ENCODE measurements around the gene GAB2. TPM values are rescaled to one million over a fixed set of nuclear protein-coding genes. Genes with fewer than 3 reads are reported as not detected.

The GAB2 gene
- total and polyA plus RNA-seq, 2 of the 4 experiments (the other 2 are of a cell fraction): 3.3 to 5.9 TPM

- TF ChIP-seq RFX5 (IDR thresholded peaks at IDR 0.05; ENCODE audit: low read depth, low read length) (no peak), RAD21 (IDR thresholded peaks at IDR 0.05; ENCODE audit: low read length) (no peak)
Measured at GRCh38 chr11:78318321-78319114, 99.1 kb downstream of the GAB2 start (continued).

- H4K20me1 ChIP-seq (ENCODE audit: insufficient read depth, low read length): peaks cover 9% of the 10 kb centered on the region; the same call in 1 of the 2 replicates
- no peak overlapping the region for H4K91ac ChIP-seq (ENCODE audit: insufficient read depth, low read depth, low read length)
- BruUV-seq (replicated peaks): no TSS peak
- ChIA-PET POLR2A (ENCODE audit: unreplicated experiment) (no interaction called here), CTCF (no interaction called here)
- no peak for DNase-seq
- WGBS, 2 experiments (ENCODE audit: extremely low coverage in 2 of 2, insufficient read length in 1 of 2): 100% methylated on average over 1 of the region's 3 CpGs; no CpG with 5 or more reads in 1 of the 2 experiments
- dilution Hi-C loops (cut with HindIII; ENCODE audit: low sequenced_read_pairs, unreplicated experiment): no loop called here
- peaks cover 15 to 45% of the 10 kb centered on the region in 2 experiments for H3K79me1 ChIP-seq (ENCODE audit: low read depth in 1 of 2, low read length in 2 of 2)
- in situ Hi-C loops (cut with MboI; ENCODE audit: low sequenced_read_pairs): no loop called here
- H4K5ac ChIP-seq (ENCODE audit: low read depth, low read length): no peak overlapping the region
- no peak overlapping the region for H2AK5ac ChIP-seq (ENCODE audit: low read depth, low read length)
- H3K9me3 ChIP-seq (ENCODE audit: control insufficient read depth, insufficient read depth, low read length): no peaks in the 10 kb centered on the region
- no peak overlapping the region for H3K23ac ChIP-seq (ENCODE audit: low read depth, low read length)
- H3K4me1 ChIP-seq (ENCODE audit: control insufficient read depth, insufficient read depth, low read length): peaks cover 15% of the 10 kb centered on the region
- H3K18ac ChIP-seq (ENCODE audit: low read depth, low read length): no peak overlapping the region
- no peaks in the 10 kb centered on the region for H3K36me3 ChIP-seq (ENCODE audit: control insufficient read depth, insufficient read depth, low read length)
- no peak overlapping the region for H3K27ac ChIP-seq (ENCODE audit: insufficient read depth, low read length)
- H3K4me3 ChIP-seq (ENCODE audit: insufficient read depth, low read depth, low read length): no peak overlapping the region
- no peak overlapping the region for H2BK20ac ChIP-seq (ENCODE audit: low read depth, low read length)
- no peak for ATAC-seq (ENCODE audit: low read depth)
- H3K9ac ChIP-seq (ENCODE audit: low read depth, low read length): no peak overlapping the region
- no peaks in the 10 kb centered on the region for H3K27me3 ChIP-seq (ENCODE audit: control insufficient read depth, insufficient read depth, low read length)
- TF ChIP-seq CTCF (conservative IDR thresholded peaks at IDR 0.05; ENCODE audit: low read depth, low read length): no peak
- no peak for TF ChIP-seq NFE2L2 (IDR thresholded peaks at IDR 0.05; ENCODE audit: low read depth, low read length)
- no peak for TF ChIP-seq FOS (IDR thresholded peaks at IDR 0.05; ENCODE audit: low read depth, low read length)
- no peak for TF ChIP-seq MXI1 (IDR thresholded peaks at IDR 0.05; ENCODE audit: borderline replicate concordance, low read depth, low read length)
- no peak for TF ChIP-seq MAFK (IDR thresholded peaks at IDR 0.05; ENCODE audit: low read depth, low read length)
- no peak for TF ChIP-seq CHD1 (IDR thresholded peaks at IDR 0.05; ENCODE audit: low read depth, low read length)
- no peak overlapping the region for H3K4ac ChIP-seq (ENCODE audit: low read depth, low read length)
- no peak overlapping the region for H4K8ac ChIP-seq (ENCODE audit: low read depth in 2 of 2, low read length in 2 of 2)
- intact Hi-C loops (cut with micrococcal nuclease): loop anchor here (5.0 kb wide), 1 partner anchor 1023 kb away; no protein-coding TSS in a partner anchor
- H2AFZ ChIP-seq (replicated peaks; ENCODE audit: low read length, poor library complexity): no peak overlapping the region
- H2BK120ac ChIP-seq (ENCODE audit: low read depth, low read length): no peak overlapping the region
- H3K4me2 ChIP-seq (ENCODE audit: low read depth, low read length): no peak overlapping the region
- no peak overlapping the region for H2BK5ac ChIP-seq (ENCODE audit: low read depth, low read length, poor library complexity, severe bottlenecking)
- no peak overlapping the region for H3K56ac ChIP-seq (ENCODE audit: extremely low read depth, insufficient read depth, low read length)
- H2AK9ac ChIP-seq (replicated peaks; ENCODE audit: low read depth, low read length, poor library complexity): no peak overlapping the region
- H2BK15ac ChIP-seq (ENCODE audit: low read depth, low read length): no peak overlapping the region
- H3K14ac ChIP-seq (replicated peaks; ENCODE audit: low read depth, low read length): no peak overlapping the region
- H3K9me1 ChIP-seq (ENCODE audit: insufficient read depth, low read length): peaks cover 15% of the 10 kb centered on the region
Measured at GRCh38 chr11:78315724-78316123, 101.9 kb downstream of the GAB2 start.

Measured in IMR-90 (cell line).